Lower lobe of right lung (tissue), 2 donors: Measurements from ENCODE around the gene MEIS3. TPM values are rescaled to one million over a fixed set of nuclear protein-coding genes. Genes with fewer than 3 reads are reported as not detected.

Source experiments
- ATAC-seq, 2 donors: fragments of 200-7000 bp; cut with Tn5 transposase; one replicate each; pipeline ENCODE4 v1.9.1; 2020 to 2022; ENCODE audit warnings: mild to moderate bottlenecking in 2 of 2, moderate library complexity in 2 of 2
- DNase-seq: peaks from one replicate; pipeline ENCODE4 v3.0.0-alpha.2; 2020
- H3K27ac ChIP-seq: fragments of 200-600 bp; one replicate; pipeline ENCODE4 v1.8.0; 2022
- H3K27me3 ChIP-seq: fragments of 200-600 bp; one replicate; pipeline ENCODE4 v1.8.0; 2022; ENCODE audit warnings: low read depth
- H3K36me3 ChIP-seq: fragments of 200-600 bp; one replicate; pipeline ENCODE4 v1.8.0; 2022; ENCODE audit warnings: mild to moderate bottlenecking
- H3K4me1 ChIP-seq: fragments of 200-600 bp; one replicate; pipeline ENCODE4 v1.8.0; 2022
- H3K4me3 ChIP-seq: fragments of 200-600 bp; one replicate; pipeline ENCODE4 v1.8.0; 2022; ENCODE audit warnings: mild to moderate bottlenecking
- H3K9me3 ChIP-seq: fragments of 200-600 bp; one replicate; pipeline ENCODE4 v1.8.0; 2022
- CTCF ChIP-seq: fragments of 200-600 bp; IDR thresholded peaks from one replicate; pipeline ENCODE4 v1.8.0; 2022; ENCODE audit warnings: antibody characterized with exemption, mild to moderate bottlenecking
- intact Hi-C: fragments of 100-400 bp; cut with DNase I; formaldehyde crosslinking; loops from one replicate; pipeline ENCODE4 v1.11.0; 2022
- total RNA-seq: library from RNA; stranded (reverse); fragmentation: NEBNext Ultra II Directional; extraction: Animal tissue kit (Norgen Biotek cat#: 25700); gene quantifications from one replicate; pipeline ENCODE4 v1.2.1, GENCODE V29; 2021
- donor health status: DM: no; HTN: yes; CAD: no; lungs with severe emphysema.

MEIS3 gene
- total RNA-seq, 1 donor from 2014 or later = 5.3 TPM

- intact Hi-C loops = no loop called here
- Histone ChIP-seq H3K4me3 (no peak overlapping the region), H3K27me3 (no peaks in the 10 kb centered on the region), H3K36me3 (peaks cover 95% of the 10 kb centered on the region), H3K27ac (no peak overlapping the region), H3K4me1 (no peaks in the 10 kb centered on the region), H3K9me3 (no peaks in the 10 kb centered on the region)
- ATAC-seq = no peak
- DNase-seq = no peak
- no peak for TF ChIP-seq CTCF
Measured at GRCh38 chr19:47377801-47378200, 41.5 kb downstream of the MEIS3 start.

- Histone ChIP-seq H3K4me3 (no peak overlapping the region), H3K27me3 (no peaks in the 10 kb centered on the region), H3K27ac (no peak overlapping the region), H3K4me1 (no peaks in the 10 kb centered on the region), H3K36me3 (peaks cover 97% of the 10 kb centered on the region), H3K9me3 (no peaks in the 10 kb centered on the region)
- DNase-seq (no peak), ATAC-seq (no peak)
- intact Hi-C loops = no loop called here
- TF ChIP-seq CTCF = no peak
Measured at GRCh38 chr19:47377208-47377701, 42.1 kb downstream of the MEIS3 start.

- Histone ChIP-seq H3K4me3 (no peak overlapping the region), H3K36me3 (peaks cover 91% of the 10 kb centered on the region), H3K27ac (no peak overlapping the region), H3K9me3 (no peaks in the 10 kb centered on the region), H3K4me1 (no peaks in the 10 kb centered on the region), H3K27me3 (no peaks in the 10 kb centered on the region)
- no peak for TF ChIP-seq CTCF
- ATAC-seq = no peak
- intact Hi-C loops = no loop called here
- no peak for DNase-seq
Measured at GRCh38 chr19:47376589-47377144, 42.7 kb downstream of the MEIS3 start.

GRCh38 chr19:47375694-47376588, 43.4 kb downstream of the MEIS3 start:
- TF ChIP-seq CTCF = no peak
- DNase-seq (no peak), ATAC-seq (no peak)
- Histone ChIP-seq H3K27ac (no peak overlapping the region), H3K27me3 (no peaks in the 10 kb centered on the region), H3K9me3 (no peaks in the 10 kb centered on the region), H3K4me1 (no peaks in the 10 kb centered on the region), H3K4me3 (no peak overlapping the region), H3K36me3 (peaks cover 89% of the 10 kb centered on the region)
- intact Hi-C loops = no loop called here

- H3K9me3 ChIP-seq = no peaks in the 10 kb centered on the region
- no peak overlapping the region for H3K4me3 ChIP-seq
- DNase-seq (no peak), ATAC-seq (no peak)
- no peaks in the 10 kb centered on the region for H3K4me1 ChIP-seq
- H3K27me3 ChIP-seq = no peaks in the 10 kb centered on the region
- H3K27ac ChIP-seq = no peak overlapping the region
- intact Hi-C loops = no loop called here
- peaks cover 89% of the 10 kb centered on the region for H3K36me3 ChIP-seq
- no peak for TF ChIP-seq CTCF
Measured at GRCh38 chr19:47374876-47375693, 44.2 kb downstream of the MEIS3 start.
